K562 (cell line): Measurements from ENCODE around the gene PIP5KL1. TPM values are rescaled to one million over a fixed set of nuclear protein-coding genes. Genes with fewer than 3 reads are reported as not detected.

Experiments
- ATAC-seq: fragments of 200-7000 bp; cut with Tn5 transposase; 3 replicates; pipeline ENCODE4 v1.9.1; 2020; ENCODE audit warnings: moderate library complexity
- BruUV-seq: library from RNA; stranded (reverse); fragments of 400-500 nt; replicated peaks from 2 replicates; lab custom pipeline; 2021; lab: Mats Ljungman, UMichigan
- CTCF ChIA-PET: fragments of 300-600 bp; formaldehyde crosslinking; extraction: SDS; loops from one replicate; lab custom pipeline; 2021; ENCODE audit warnings: low intra/inter-chr PET ratio; lab: Yijun Ruan, JAX
- POLR2A ChIA-PET: fragments of 300-600, 350-650 bp; sonication (Branson Sonifier 250); formaldehyde crosslinking; extraction: SDS; loops from one replicate; lab custom pipeline; 2021; ENCODE audit warnings: antibody characterized with exemption, inconsistent platforms; lab: Yijun Ruan, JAX
- DNase-seq, 4 experiments: peaks; one replicate each; pipeline versions ENCODE4 v3.0.0 to v3.0.0-alpha.2; 2011 to 2018; ENCODE audit warnings: low spot score in 3 of 4, mixed read lengths in 3 of 4; ENCODE audit errors: extremely low read depth in 1 of 4
- FAIRE-seq: peaks from 2 replicates; lab custom pipeline; 2011; peaks lifted over from hg19 to GRCh38; lab: Jason Lieb, UNC
- H2AFZ ChIP-seq: 2 replicates; pipeline ENCODE4 v1.6.0; 2011; ENCODE audit warnings: low read depth, low read length, control low read depth, inconsistent platforms
- H3K27ac ChIP-seq: fragments of 200-600 bp; 3 replicates; pipeline ENCODE4 v1.8.0; 2011; ENCODE audit warnings: low read depth, mild to moderate bottlenecking, control low read depth, inconsistent platforms, low read length, moderate library complexity, mixed read lengths; ENCODE audit errors: extremely low read depth
- H3K27me3 ChIP-seq, 2 experiments: fragments of 300-600 bp in 1 of 2; 2 replicates in 1 of 2; 3 replicates in 1 of 2; pipeline versions ENCODE4 v1.6.0 to v1.8.0; 2011; ENCODE audit warnings: inconsistent platforms in 2 of 2, low read length in 2 of 2, mild to moderate bottlenecking in 1 of 2, mixed read lengths in 1 of 2, moderate library complexity in 1 of 2; ENCODE audit not compliant: control insufficient read depth in 2 of 2, insufficient read depth in 2 of 2
- H3K36me3 ChIP-seq: fragments of 300-600 bp; 3 replicates; pipeline ENCODE4 v1.8.0; 2011; ENCODE audit warnings: mild to moderate bottlenecking, low read length, inconsistent platforms; ENCODE audit not compliant: control insufficient read depth, insufficient read depth
- H3K4me1 ChIP-seq, 2 experiments: fragments of 200-600 bp in 1 of 2; replicated peaks in 1 of 2; 2 replicates in 1 of 2; 3 replicates in 1 of 2; pipeline versions ENCODE4 v1.5.1 to v1.8.0; 2011; ENCODE audit warnings: inconsistent platforms in 2 of 2, low read length in 2 of 2, mild to moderate bottlenecking in 1 of 2, mixed read lengths in 1 of 2, moderate library complexity in 1 of 2; ENCODE audit not compliant: control insufficient read depth in 2 of 2, insufficient read depth in 2 of 2
- H3K4me2 ChIP-seq: 2 replicates; pipeline ENCODE4 v1.6.1; 2011; ENCODE audit warnings: low read length, control low read depth, inconsistent platforms, mixed read lengths; ENCODE audit not compliant: insufficient read depth
- H3K4me3 ChIP-seq: fragments of 200-600 bp; sonication (generic), shearing (Covaris generic); 2 replicates; pipeline ENCODE4 v1.5.1; 2016; ENCODE audit warnings: control low read depth, inconsistent platforms
- H3K79me2 ChIP-seq: fragments of 200-600 bp; 3 replicates; pipeline ENCODE4 v1.8.0; 2011; ENCODE audit warnings: low read length, inconsistent platforms; ENCODE audit not compliant: control insufficient read depth, insufficient read depth
- H3K9ac ChIP-seq, 2 experiments: 2 replicates each; pipeline versions ENCODE4 v1.6.0 to v1.6.1; 2011; ENCODE audit warnings: low read depth in 2 of 2, low read length in 2 of 2, control low read depth in 1 of 2, inconsistent platforms in 1 of 2, mild to moderate bottlenecking in 1 of 2, mixed read lengths in 1 of 2; ENCODE audit not compliant: insufficient read depth in 1 of 2
- H3K9me1 ChIP-seq: one replicate; pipeline ENCODE4 v1.6.0; 2011; ENCODE audit warnings: inconsistent platforms, mild to moderate bottlenecking, low read length, moderate library complexity; ENCODE audit not compliant: control insufficient read depth, insufficient read depth
- H3K9me3 ChIP-seq: replicated peaks from 2 replicates; pipeline ENCODE4 v1.5.1; 2011; ENCODE audit warnings: low read depth, low read length, inconsistent platforms; ENCODE audit not compliant: control insufficient read depth, insufficient read depth
- H4K20me1 ChIP-seq: replicated peaks from 2 replicates; pipeline ENCODE4 v1.6.1; 2011; ENCODE audit warnings: low read length, inconsistent platforms, mixed read lengths; ENCODE audit not compliant: control insufficient read depth, insufficient read depth
- BACH1 ChIP-seq: fragments of 200-800 bp; sonication (Bioruptor generic); IDR thresholded peaks from 2 replicates; pipeline ENCODE4 v1.6.1; 2016; ENCODE audit warnings: missing genetic modification characterization, missing compliant biosample characterization
- BCOR ChIP-seq: fragments of 450-650 bp; IDR thresholded peaks from 2 replicates; pipeline ENCODE4 v1.6.1; 2016
- MAFG ChIP-seq: fragments of 450-650 bp; conservative IDR thresholded peaks from 2 replicates; pipeline ENCODE4 v1.6.1; 2016; ENCODE audit warnings: missing genetic modification characterization, missing compliant biosample characterization
- SMAD2 ChIP-seq: fragments of 150-350 bp; IDR thresholded peaks from 2 replicates; pipeline ENCODE4 v1.6.1; 2014; ENCODE audit warnings: low read depth, mild to moderate bottlenecking, low read length
- WGBS: fragments of 100-300 bp; shearing (Covaris generic); methylation state at CpG from one replicate; pipeline ENCODE4 v1.1.6; 2016; ENCODE audit warnings: low coverage, mixed read lengths; ENCODE audit not compliant: insufficient coverage; ENCODE audit errors: missing lambda C conversion rate; 5-methylcytosine and 5-hydroxymethylcytosine counted together
- in situ Hi-C: fragments of 300-500 bp; cut with MboI; formaldehyde crosslinking; loops from 4 replicates; pipeline ENCODE4 v1.15.0; 2018; ENCODE audit warnings: inconsistent platforms, mixed read lengths
- intact Hi-C: fragments of 100-400 bp; cut with micrococcal nuclease; formaldehyde crosslinking; loops from 2 replicates; pipeline ENCODE4 v1.14.2; 2022
- polyA plus RNA-seq, 8 experiments: library from polyadenylated mRNA; depleted of rRNA in 4 of 8; stranded (reverse) in 5 of 8; unstranded in 3 of 8; fragments of >200 nt; fragmentation: Nextera tagmentation in 2 of 8; fragmentation: Illumina TruSeq in 1 of 8; extraction: Ambion mirVana in 2 of 8; extraction: Trizol in 1 of 8; gene quantifications; 2 replicates each; pipeline versions ENCODE4 v1.2.1 to v1.2.3, GENCODE V29; 2011 to 2014; ENCODE audit warnings: inconsistent platforms in 1 of 8, missing spikeins in 1 of 8
- total RNA-seq, 7 experiments: library from RNA; depleted of rRNA in 6 of 7; stranded (reverse); fragments of >200 nt in 6 of 7; fragmentation: Illumina TruSeq in 2 of 7; extraction: Trizol in 2 of 7; gene quantifications; 2 replicates each; pipeline versions ENCODE4 v1.2.1 to v1.2.3, GENCODE V29; 2011 to 2021; ENCODE audit warnings: low replicate concordance in 1 of 7
- TF ChIP-seq, protein P1 (sequence below): fragments of 450-650 bp; IDR thresholded peaks from 2 replicates; pipeline ENCODE4 v1.6.1; 2016; ENCODE audit warnings: mild to moderate bottlenecking, moderate library complexity
- TF ChIP-seq, protein P2 (sequence below): fragments of 450-650 bp; IDR thresholded peaks from 2 replicates; pipeline ENCODE4 v1.7.1; 2018; ENCODE audit warnings: mild to moderate bottlenecking, low read depth; ENCODE audit not compliant: partially characterized antibody

The PIP5KL1 gene
- total and polyA plus RNA-seq, 9 of the 15 experiments (the other 6 are each of a cell fraction or from before 2014, with no cell fraction given) = 0.18 to 4.8 (median 1.2) TPM

DNA sequence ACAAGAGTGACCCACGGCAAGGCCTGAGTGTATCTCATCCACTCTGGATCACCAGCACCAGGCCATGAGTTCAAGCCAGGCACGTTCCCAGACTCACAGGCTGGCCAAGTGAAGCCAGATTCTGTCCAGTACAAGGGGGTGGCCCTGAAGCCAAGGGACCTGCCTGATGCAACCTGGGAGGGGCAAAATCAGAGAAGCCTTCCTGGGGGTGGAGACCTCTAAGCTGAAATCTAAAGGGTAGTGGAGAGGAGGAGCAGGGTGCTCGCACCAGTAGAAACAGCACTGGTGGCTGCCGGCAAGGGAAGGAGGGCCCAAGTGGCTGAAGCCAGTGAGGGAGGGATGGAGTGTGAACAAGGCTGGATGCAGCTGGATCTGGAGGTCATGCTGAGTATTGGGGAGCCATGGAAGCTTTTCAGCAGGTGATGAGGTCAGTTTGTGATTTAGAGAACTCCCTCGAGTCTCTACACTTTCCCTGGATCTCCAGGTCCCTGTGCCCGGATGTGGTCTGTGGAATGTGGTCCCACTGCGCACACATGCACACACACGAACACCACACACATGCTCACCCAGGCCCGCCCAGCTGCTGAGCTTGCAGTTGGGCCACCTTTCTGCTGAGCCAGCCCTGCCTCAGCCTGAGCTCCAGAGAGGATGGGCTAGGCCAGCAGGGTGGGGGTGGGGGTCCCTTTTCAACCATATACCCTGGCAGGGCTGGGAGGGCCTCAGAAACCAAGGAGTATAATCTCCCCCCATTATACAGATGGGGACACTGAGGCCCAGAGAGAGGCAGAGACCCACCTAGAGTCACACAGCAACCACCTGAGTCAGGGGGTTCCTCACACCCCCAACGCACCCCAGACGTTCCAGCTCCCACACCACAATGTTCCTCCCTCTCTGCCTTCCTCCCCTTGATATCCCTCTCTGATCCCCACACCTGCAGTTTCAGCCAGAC is 1.6 kb downstream of the PIP5KL1 start:
- H3K27me3 ChIP-seq = no peaks in the 10 kb centered on the region
- intact Hi-C loops = no loop called here
- CTCF ChIA-PET = no interaction called here
- H3K9me1 ChIP-seq = no peaks in the 10 kb centered on the region
- peak overlapping the region; percentile 57; the same call in 1 of the 2 replicates for H3K4me2 ChIP-seq
- peak overlapping the region in 1 of 2 experiments; percentile 69; a peak in 2 of 4 replicates for H3K9ac ChIP-seq
- no peaks in the 10 kb centered on the region for H3K9me3 ChIP-seq
- no peak overlapping the region for H3K4me3 ChIP-seq
- in situ Hi-C loops = loop anchor here (5.0 to 10.0 kb wide), 2 partner anchors 427 to 714 kb away; no protein-coding TSS in a partner anchor
- no peak overlapping the region for H2AFZ ChIP-seq
- DNase-seq (peak in 1 of 4 experiments; percentile 42), ATAC-seq (peak; percentile 17), FAIRE-seq (no peak)
- 50% methylated on average over 9 of the region's 11 CpGs for WGBS
- no peak overlapping the region; the same call in 2 of the 3 replicates for H3K27ac ChIP-seq
- H4K20me1 ChIP-seq = no peaks in the 10 kb centered on the region
- peaks cover 37 to 72% of the 10 kb centered on the region in 2 experiments for H3K4me1 ChIP-seq
- POLR2A ChIA-PET = interaction anchor here (0.5 to 1.4 kb wide), 6 partner anchors 10 to 847 kb away, joined by 3 to 5 read pairs (median 3); no protein-coding TSS in a partner anchor
- H3K36me3 ChIP-seq = no peaks in the 10 kb centered on the region
- no TSS peak for BruUV-seq
- H3K79me2 ChIP-seq = 0 out of 3 replicates have a peak, but pooled peaks cover 4% of the 10 kb centered on the region
- TF ChIP-seq, protein P1, sequence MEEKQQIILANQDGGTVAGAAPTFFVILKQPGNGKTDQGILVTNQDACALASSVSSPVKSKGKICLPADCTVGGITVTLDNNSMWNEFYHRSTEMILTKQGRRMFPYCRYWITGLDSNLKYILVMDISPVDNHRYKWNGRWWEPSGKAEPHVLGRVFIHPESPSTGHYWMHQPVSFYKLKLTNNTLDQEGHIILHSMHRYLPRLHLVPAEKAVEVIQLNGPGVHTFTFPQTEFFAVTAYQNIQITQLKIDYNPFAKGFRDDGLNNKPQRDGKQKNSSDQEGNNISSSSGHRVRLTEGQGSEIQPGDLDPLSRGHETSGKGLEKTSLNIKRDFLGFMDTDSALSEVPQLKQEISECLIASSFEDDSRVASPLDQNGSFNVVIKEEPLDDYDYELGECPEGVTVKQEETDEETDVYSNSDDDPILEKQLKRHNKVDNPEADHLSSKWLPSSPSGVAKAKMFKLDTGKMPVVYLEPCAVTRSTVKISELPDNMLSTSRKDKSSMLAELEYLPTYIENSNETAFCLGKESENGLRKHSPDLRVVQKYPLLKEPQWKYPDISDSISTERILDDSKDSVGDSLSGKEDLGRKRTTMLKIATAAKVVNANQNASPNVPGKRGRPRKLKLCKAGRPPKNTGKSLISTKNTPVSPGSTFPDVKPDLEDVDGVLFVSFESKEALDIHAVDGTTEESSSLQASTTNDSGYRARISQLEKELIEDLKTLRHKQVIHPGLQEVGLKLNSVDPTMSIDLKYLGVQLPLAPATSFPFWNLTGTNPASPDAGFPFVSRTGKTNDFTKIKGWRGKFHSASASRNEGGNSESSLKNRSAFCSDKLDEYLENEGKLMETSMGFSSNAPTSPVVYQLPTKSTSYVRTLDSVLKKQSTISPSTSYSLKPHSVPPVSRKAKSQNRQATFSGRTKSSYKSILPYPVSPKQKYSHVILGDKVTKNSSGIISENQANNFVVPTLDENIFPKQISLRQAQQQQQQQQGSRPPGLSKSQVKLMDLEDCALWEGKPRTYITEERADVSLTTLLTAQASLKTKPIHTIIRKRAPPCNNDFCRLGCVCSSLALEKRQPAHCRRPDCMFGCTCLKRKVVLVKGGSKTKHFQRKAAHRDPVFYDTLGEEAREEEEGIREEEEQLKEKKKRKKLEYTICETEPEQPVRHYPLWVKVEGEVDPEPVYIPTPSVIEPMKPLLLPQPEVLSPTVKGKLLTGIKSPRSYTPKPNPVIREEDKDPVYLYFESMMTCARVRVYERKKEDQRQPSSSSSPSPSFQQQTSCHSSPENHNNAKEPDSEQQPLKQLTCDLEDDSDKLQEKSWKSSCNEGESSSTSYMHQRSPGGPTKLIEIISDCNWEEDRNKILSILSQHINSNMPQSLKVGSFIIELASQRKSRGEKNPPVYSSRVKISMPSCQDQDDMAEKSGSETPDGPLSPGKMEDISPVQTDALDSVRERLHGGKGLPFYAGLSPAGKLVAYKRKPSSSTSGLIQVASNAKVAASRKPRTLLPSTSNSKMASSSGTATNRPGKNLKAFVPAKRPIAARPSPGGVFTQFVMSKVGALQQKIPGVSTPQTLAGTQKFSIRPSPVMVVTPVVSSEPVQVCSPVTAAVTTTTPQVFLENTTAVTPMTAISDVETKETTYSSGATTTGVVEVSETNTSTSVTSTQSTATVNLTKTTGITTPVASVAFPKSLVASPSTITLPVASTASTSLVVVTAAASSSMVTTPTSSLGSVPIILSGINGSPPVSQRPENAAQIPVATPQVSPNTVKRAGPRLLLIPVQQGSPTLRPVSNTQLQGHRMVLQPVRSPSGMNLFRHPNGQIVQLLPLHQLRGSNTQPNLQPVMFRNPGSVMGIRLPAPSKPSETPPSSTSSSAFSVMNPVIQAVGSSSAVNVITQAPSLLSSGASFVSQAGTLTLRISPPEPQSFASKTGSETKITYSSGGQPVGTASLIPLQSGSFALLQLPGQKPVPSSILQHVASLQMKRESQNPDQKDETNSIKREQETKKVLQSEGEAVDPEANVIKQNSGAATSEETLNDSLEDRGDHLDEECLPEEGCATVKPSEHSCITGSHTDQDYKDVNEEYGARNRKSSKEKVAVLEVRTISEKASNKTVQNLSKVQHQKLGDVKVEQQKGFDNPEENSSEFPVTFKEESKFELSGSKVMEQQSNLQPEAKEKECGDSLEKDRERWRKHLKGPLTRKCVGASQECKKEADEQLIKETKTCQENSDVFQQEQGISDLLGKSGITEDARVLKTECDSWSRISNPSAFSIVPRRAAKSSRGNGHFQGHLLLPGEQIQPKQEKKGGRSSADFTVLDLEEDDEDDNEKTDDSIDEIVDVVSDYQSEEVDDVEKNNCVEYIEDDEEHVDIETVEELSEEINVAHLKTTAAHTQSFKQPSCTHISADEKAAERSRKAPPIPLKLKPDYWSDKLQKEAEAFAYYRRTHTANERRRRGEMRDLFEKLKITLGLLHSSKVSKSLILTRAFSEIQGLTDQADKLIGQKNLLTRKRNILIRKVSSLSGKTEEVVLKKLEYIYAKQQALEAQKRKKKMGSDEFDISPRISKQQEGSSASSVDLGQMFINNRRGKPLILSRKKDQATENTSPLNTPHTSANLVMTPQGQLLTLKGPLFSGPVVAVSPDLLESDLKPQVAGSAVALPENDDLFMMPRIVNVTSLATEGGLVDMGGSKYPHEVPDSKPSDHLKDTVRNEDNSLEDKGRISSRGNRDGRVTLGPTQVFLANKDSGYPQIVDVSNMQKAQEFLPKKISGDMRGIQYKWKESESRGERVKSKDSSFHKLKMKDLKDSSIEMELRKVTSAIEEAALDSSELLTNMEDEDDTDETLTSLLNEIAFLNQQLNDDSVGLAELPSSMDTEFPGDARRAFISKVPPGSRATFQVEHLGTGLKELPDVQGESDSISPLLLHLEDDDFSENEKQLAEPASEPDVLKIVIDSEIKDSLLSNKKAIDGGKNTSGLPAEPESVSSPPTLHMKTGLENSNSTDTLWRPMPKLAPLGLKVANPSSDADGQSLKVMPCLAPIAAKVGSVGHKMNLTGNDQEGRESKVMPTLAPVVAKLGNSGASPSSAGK = no peak
- TF ChIP-seq, protein P2, sequence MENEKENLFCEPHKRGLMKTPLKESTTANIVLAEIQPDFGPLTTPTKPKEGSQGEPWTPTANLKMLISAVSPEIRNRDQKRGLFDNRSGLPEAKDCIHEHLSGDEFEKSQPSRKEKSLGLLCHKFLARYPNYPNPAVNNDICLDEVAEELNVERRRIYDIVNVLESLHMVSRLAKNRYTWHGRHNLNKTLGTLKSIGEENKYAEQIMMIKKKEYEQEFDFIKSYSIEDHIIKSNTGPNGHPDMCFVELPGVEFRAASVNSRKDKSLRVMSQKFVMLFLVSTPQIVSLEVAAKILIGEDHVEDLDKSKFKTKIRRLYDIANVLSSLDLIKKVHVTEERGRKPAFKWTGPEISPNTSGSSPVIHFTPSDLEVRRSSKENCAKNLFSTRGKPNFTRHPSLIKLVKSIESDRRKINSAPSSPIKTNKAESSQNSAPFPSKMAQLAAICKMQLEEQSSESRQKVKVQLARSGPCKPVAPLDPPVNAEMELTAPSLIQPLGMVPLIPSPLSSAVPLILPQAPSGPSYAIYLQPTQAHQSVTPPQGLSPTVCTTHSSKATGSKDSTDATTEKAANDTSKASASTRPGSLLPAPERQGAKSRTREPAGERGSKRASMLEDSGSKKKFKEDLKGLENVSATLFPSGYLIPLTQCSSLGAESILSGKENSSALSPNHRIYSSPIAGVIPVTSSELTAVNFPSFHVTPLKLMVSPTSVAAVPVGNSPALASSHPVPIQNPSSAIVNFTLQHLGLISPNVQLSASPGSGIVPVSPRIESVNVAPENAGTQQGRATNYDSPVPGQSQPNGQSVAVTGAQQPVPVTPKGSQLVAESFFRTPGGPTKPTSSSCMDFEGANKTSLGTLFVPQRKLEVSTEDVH = no peak
- TF ChIP-seq BCOR = peak; percentile 86
- no peak for TF ChIP-seq MAFG
- no peak for TF ChIP-seq BACH1 (tag)
- no peak for TF ChIP-seq SMAD2
